K562 (cell line): ENCODE data around the gene CPT1A. TPM values are rescaled to one million over a fixed set of nuclear protein-coding genes. Genes with fewer than 3 reads are reported as not detected.

Experiments
- BDP1 ChIP-seq: IDR thresholded peaks from 3 replicates; pipeline ENCODE4 v1.6.1; 2011; ENCODE audit not compliant: insufficient read length, insufficient read depth
- GTF2E2 ChIP-seq: fragments of 200-800 bp; sonication (Bioruptor generic); IDR thresholded peaks from 2 replicates; pipeline ENCODE4 v1.6.1; 2016; ENCODE audit warnings: missing genetic modification characterization, missing compliant biosample characterization
- GTF3C2 ChIP-seq: IDR thresholded peaks from 3 replicates; pipeline ENCODE4 v1.6.1; 2011; ENCODE audit warnings: borderline replicate concordance, mild to moderate bottlenecking, moderate library complexity; ENCODE audit not compliant: insufficient read length; ENCODE audit errors: extremely low read depth
- HMGXB4 ChIP-seq: sonication (generic); formaldehyde crosslinking; IDR thresholded peaks from 2 replicates; pipeline ENCODE4 v1.8.1; 2023; ENCODE audit warnings: mild to moderate bottlenecking, missing genetic modification reagents
- MYBL2 ChIP-seq, 2 experiments: fragments of 450-650 bp in 1 of 2; sonication (generic) in 1 of 2; formaldehyde crosslinking in 1 of 2; IDR thresholded peaks; 2 replicates each; pipeline versions ENCODE4 v1.6.1 to v1.8.1; 2017 to 2022; ENCODE audit warnings: borderline replicate concordance in 1 of 2, inconsistent platforms in 1 of 2, low read depth in 1 of 2, mild to moderate bottlenecking in 1 of 2, missing genetic modification reagents in 1 of 2, moderate library complexity in 1 of 2
- POLR2B ChIP-seq: fragments of 450-650 bp; IDR thresholded peaks from 2 replicates; pipeline ENCODE4 v1.6.1; 2018; ENCODE audit warnings: low read depth; ENCODE audit not compliant: partially characterized antibody
- SIX5 ChIP-seq, 2 experiments: IDR thresholded peaks; 2 replicates each; pipeline ENCODE4 v1.6.1; 2011; ENCODE audit warnings: low read length in 2 of 2, borderline replicate concordance in 1 of 2, low read depth in 1 of 2, mild to moderate bottlenecking in 1 of 2, moderate library complexity in 1 of 2; ENCODE audit not compliant: insufficient read depth in 1 of 2
- SMAD2 ChIP-seq: fragments of 150-350 bp; IDR thresholded peaks from 2 replicates; pipeline ENCODE4 v1.6.1; 2014; ENCODE audit warnings: low read depth, mild to moderate bottlenecking, low read length
- SP1 ChIP-seq: sonication (generic); formaldehyde crosslinking; IDR thresholded peaks from 2 replicates; pipeline ENCODE4 v1.8.1; 2022; ENCODE audit warnings: mild to moderate bottlenecking, missing genetic modification reagents
- SRSF7 ChIP-seq: fragments of 200-400 bp; formaldehyde crosslinking; optimal IDR thresholded peaks from 2 replicates; pipeline ENCODE3; 2017; ENCODE audit warnings: mild to moderate bottlenecking, low read depth, low read length
- TRIM25 ChIP-seq: fragments of 450-650 bp; IDR thresholded peaks from 2 replicates; pipeline ENCODE4 v1.7.0; 2016; ENCODE audit warnings: borderline replicate concordance
- XRCC3 ChIP-seq: fragments of 450-650 bp; IDR thresholded peaks from 2 replicates; pipeline ENCODE4 v1.6.1; 2017; ENCODE audit warnings: mild to moderate bottlenecking, moderate library complexity
- ZBTB12 ChIP-seq: fragments of 250-450 bp; sonication (Bioruptor Pico); IDR thresholded peaks from 2 replicates; pipeline ENCODE4 v1.4.0; 2020
- ZBTB33 ChIP-seq: sonication (generic); formaldehyde crosslinking; IDR thresholded peaks from 2 replicates; pipeline ENCODE4 v1.8.1; 2023; ENCODE audit warnings: mild to moderate bottlenecking, missing genetic modification reagents
- ZNF165 ChIP-seq: fragments of 250-450 bp; sonication (Bioruptor Pico); IDR thresholded peaks from 2 replicates; pipeline ENCODE4 v1.4.0; 2020; ENCODE audit warnings: borderline replicate concordance
- ZNF253 ChIP-seq: fragments of 250-450 bp; sonication (Bioruptor Pico); conservative IDR thresholded peaks from 2 replicates; pipeline ENCODE4 v1.6.1; 2021; ENCODE audit warnings: mild to moderate bottlenecking
- ZNF830 ChIP-seq: fragments of 250-450 bp; sonication (Bioruptor Pico); IDR thresholded peaks from 2 replicates; pipeline ENCODE4 v1.5.0; 2021; ENCODE audit warnings: mild to moderate bottlenecking
- polyA plus RNA-seq, 8 experiments: library from polyadenylated mRNA; depleted of rRNA in 4 of 8; stranded (reverse) in 5 of 8; unstranded in 3 of 8; fragments of >200 nt; fragmentation: Nextera tagmentation in 2 of 8; fragmentation: Illumina TruSeq in 1 of 8; extraction: Ambion mirVana in 2 of 8; extraction: Trizol in 1 of 8; gene quantifications; 2 replicates each; pipeline versions ENCODE4 v1.2.1 to v1.2.3, GENCODE V29; 2011 to 2014; ENCODE audit warnings: inconsistent platforms in 1 of 8, missing spikeins in 1 of 8
- total RNA-seq, 7 experiments: library from RNA; depleted of rRNA in 6 of 7; stranded (reverse); fragments of >200 nt in 6 of 7; fragmentation: Illumina TruSeq in 2 of 7; extraction: Trizol in 2 of 7; gene quantifications; 2 replicates each; pipeline versions ENCODE4 v1.2.1 to v1.2.3, GENCODE V29; 2011 to 2021; ENCODE audit warnings: low replicate concordance in 1 of 7

Gene CPT1A
- total and polyA plus RNA-seq, 9 of the 15 experiments (the other 6 are each of a cell fraction or from before 2014, with no cell fraction given): 2.6 to 29.1 (median 12.3) TPM

GRCh38 chr11:68839054-68839865 lies 2.5 kb downstream of the CPT1A start (continued):
- no peak for TF ChIP-seq GTF3C2
- no peak for TF ChIP-seq ZBTB33 (CRISPR knock-in tag)
- no peak for TF ChIP-seq SIX5 (IDR thresholded peaks at IDR 0.05; ENCODE audit: borderline replicate concordance in 1 of 2, insufficient read depth in 1 of 2, low read depth in 1 of 2, low read length in 2 of 2)
- no peak for TF ChIP-seq ZNF830 (CRISPR knock-in tag)
- no peak for TF ChIP-seq ZBTB12
- TF ChIP-seq BDP1: no peak
- no peak for TF ChIP-seq XRCC3
- TF ChIP-seq GTF2E2 (tag): no peak
- no peak for TF ChIP-seq HMGXB4
- peak; percentile 79 for TF ChIP-seq SP1 (CRISPR knock-in tag)
- no peak for TF ChIP-seq SRSF7
- TF ChIP-seq POLR2B: no peak
- no peak for TF ChIP-seq ZNF253 (CRISPR knock-in tag)
- no peak for TF ChIP-seq ZNF165
- TF ChIP-seq SMAD2: no peak
- no peak for TF ChIP-seq MYBL2 (IDR thresholded peaks at IDR 0.05; ENCODE audit: low read depth)
- TF ChIP-seq MYBL2 (CRISPR knock-in tag; IDR thresholded peaks at IDR 0.05; ENCODE audit: borderline replicate concordance): no peak
- no peak for TF ChIP-seq TRIM25
